ENCODE data around the gene YBX3.

Gene YBX3

DNA sequence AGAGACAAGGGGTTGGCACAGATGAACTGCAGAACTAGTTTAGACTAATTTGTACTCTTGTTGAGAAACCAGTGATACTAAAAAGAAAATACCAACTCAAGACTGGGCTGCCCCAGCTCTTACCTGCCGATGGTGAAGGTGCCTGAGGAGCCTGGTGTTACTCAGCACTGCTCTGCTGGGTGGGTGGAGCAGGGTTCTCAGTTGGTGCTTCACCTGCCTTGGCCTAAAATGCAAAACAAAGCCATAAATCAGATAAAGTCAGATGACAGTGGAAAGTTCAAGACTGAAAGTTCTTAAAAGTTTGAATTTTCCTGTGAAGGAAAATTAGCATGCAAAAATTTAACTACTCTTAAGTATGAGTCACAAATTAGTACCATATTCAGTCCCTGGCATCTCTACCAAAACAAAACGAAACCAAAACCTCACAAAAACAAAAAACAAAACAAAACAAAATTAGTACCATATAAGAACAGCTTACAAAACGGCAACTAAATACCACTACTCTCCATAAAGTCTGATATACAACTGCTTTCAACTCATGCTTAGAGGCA is 21.9 kb downstream of the YBX3 start:
- no peak for ATAC-seq
- TF ChIP-seq ZC3H10 (CRISPR knock-in tag; IDR thresholded peaks at IDR 0.05) = no peak
- TF ChIP-seq, protein P1, sequence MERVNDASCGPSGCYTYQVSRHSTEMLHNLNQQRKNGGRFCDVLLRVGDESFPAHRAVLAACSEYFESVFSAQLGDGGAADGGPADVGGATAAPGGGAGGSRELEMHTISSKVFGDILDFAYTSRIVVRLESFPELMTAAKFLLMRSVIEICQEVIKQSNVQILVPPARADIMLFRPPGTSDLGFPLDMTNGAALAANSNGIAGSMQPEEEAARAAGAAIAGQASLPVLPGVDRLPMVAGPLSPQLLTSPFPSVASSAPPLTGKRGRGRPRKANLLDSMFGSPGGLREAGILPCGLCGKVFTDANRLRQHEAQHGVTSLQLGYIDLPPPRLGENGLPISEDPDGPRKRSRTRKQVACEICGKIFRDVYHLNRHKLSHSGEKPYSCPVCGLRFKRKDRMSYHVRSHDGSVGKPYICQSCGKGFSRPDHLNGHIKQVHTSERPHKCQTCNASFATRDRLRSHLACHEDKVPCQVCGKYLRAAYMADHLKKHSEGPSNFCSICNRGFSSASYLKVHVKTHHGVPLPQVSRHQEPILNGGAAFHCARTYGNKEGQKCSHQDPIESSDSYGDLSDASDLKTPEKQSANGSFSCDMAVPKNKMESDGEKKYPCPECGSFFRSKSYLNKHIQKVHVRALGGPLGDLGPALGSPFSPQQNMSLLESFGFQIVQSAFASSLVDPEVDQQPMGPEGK (CRISPR knock-in tag; IDR thresholded peaks at IDR 0.05; ENCODE audit: borderline replicate concordance) = no peak
- no peak for TF ChIP-seq ESRRG (CRISPR knock-in tag; IDR thresholded peaks at IDR 0.05)
- no peak for TF ChIP-seq ISL1 (CRISPR knock-in tag; IDR thresholded peaks at IDR 0.05)
- TF ChIP-seq ZFP30 (CRISPR knock-in tag; IDR thresholded peaks at IDR 0.05) = no peak
- TF ChIP-seq, protein P2, sequence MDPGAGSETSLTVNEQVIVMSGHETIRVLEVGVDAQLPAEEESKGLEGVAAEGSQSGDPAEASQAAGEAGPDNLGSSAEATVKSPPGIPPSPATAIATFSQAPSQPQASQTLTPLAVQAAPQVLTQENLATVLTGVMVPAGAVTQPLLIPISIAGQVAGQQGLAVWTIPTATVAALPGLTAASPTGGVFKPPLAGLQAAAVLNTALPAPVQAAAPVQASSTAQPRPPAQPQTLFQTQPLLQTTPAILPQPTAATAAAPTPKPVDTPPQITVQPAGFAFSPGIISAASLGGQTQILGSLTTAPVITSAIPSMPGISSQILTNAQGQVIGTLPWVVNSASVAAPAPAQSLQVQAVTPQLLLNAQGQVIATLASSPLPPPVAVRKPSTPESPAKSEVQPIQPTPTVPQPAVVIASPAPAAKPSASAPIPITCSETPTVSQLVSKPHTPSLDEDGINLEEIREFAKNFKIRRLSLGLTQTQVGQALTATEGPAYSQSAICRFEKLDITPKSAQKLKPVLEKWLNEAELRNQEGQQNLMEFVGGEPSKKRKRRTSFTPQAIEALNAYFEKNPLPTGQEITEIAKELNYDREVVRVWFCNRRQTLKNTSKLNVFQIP (CRISPR knock-in tag; IDR thresholded peaks at IDR 0.05; ENCODE audit: borderline replicate concordance, low read depth) = no peak
- no peak for TF ChIP-seq PPARA (CRISPR knock-in tag; IDR thresholded peaks at IDR 0.05; ENCODE audit: borderline replicate concordance)
- no peak for TF ChIP-seq RARB (CRISPR knock-in tag; IDR thresholded peaks at IDR 0.05)
- no peak for TF ChIP-seq ARNTL (CRISPR knock-in tag; IDR thresholded peaks at IDR 0.05; ENCODE audit: borderline replicate concordance, low read depth)
- TF ChIP-seq ZFP3 (CRISPR knock-in tag; IDR thresholded peaks at IDR 0.05) = no peak
- no peak for TF ChIP-seq SNAI2 (CRISPR knock-in tag; IDR thresholded peaks at IDR 0.05)
- TF ChIP-seq ZNF8 (CRISPR knock-in tag; IDR thresholded peaks at IDR 0.05) = no peak
- TF ChIP-seq BACH2 (CRISPR knock-in tag; IDR thresholded peaks at IDR 0.05; ENCODE audit: borderline replicate concordance) = no peak
- TF ChIP-seq, protein P3, sequence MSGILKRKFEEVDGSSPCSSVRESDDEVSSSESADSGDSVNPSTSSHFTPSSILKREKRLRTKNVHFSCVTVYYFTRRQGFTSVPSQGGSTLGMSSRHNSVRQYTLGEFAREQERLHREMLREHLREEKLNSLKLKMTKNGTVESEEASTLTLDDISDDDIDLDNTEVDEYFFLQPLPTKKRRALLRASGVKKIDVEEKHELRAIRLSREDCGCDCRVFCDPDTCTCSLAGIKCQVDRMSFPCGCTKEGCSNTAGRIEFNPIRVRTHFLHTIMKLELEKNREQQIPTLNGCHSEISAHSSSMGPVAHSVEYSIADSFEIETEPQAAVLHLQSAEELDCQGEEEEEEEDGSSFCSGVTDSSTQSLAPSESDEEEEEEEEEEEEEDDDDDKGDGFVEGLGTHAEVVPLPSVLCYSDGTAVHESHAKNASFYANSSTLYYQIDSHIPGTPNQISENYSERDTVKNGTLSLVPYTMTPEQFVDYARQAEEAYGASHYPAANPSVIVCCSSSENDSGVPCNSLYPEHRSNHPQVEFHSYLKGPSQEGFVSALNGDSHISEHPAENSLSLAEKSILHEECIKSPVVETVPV (CRISPR knock-in tag; IDR thresholded peaks at IDR 0.05) = no peak
- TF ChIP-seq, protein P4, sequence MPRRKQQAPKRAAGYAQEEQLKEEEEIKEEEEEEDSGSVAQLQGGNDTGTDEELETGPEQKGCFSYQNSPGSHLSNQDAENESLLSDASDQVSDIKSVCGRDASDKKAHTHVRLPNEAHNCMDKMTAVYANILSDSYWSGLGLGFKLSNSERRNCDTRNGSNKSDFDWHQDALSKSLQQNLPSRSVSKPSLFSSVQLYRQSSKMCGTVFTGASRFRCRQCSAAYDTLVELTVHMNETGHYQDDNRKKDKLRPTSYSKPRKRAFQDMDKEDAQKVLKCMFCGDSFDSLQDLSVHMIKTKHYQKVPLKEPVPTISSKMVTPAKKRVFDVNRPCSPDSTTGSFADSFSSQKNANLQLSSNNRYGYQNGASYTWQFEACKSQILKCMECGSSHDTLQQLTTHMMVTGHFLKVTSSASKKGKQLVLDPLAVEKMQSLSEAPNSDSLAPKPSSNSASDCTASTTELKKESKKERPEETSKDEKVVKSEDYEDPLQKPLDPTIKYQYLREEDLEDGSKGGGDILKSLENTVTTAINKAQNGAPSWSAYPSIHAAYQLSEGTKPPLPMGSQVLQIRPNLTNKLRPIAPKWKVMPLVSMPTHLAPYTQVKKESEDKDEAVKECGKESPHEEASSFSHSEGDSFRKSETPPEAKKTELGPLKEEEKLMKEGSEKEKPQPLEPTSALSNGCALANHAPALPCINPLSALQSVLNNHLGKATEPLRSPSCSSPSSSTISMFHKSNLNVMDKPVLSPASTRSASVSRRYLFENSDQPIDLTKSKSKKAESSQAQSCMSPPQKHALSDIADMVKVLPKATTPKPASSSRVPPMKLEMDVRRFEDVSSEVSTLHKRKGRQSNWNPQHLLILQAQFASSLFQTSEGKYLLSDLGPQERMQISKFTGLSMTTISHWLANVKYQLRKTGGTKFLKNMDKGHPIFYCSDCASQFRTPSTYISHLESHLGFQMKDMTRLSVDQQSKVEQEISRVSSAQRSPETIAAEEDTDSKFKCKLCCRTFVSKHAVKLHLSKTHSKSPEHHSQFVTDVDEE (CRISPR knock-in tag; IDR thresholded peaks at IDR 0.05) = no peak
- TF ChIP-seq GLIS3 (CRISPR knock-in tag; IDR thresholded peaks at IDR 0.05) = no peak

DNA sequence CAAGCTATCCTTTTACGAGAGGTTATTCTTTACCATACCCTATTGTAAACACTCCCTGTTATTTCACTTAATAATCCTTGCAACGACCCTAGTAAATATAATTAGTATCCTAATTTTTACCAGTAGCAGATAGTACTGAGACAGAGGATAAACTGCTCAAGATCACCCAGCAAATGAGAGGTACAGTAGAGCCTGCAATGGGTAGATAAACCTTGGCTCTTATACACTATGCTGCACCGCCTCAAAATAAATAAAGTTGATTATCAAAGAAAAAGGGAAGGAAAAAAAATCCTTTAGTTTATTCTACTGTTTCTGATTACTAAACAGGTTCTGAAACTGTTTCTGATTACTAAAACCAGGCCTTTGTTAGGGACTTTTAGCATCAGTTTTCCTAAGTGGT is 22.5 kb downstream of the YBX3 start:
- TF ChIP-seq ISL1 (CRISPR knock-in tag; IDR thresholded peaks at IDR 0.05) = no peak
- no peak for TF ChIP-seq TCF4 (CRISPR knock-in tag; IDR thresholded peaks at IDR 0.05; ENCODE audit: borderline replicate concordance)
- no peak for ATAC-seq

DNA sequence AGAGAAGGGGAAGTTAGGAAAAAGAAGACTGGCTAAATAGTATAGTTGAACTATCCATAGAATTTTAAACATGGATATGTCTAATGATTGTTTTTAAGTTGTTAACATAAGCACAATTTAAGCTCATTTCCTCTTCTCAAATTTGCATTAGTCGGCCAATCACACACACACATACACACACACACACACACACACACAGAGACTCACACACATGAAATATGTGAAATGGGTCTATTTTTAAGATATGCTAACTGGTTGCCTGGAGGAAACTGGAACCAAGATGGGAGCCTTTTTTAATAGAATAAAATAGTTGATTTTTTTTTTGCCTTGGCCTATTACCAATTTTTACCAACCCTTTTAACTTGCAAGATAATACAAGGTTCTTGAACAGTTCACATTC is 25.3 kb downstream of the YBX3 start:
- ATAC-seq = no peak
- TF ChIP-seq ESRRG (CRISPR knock-in tag; IDR thresholded peaks at IDR 0.05) (no peak), OSR1 (CRISPR knock-in tag; IDR thresholded peaks at IDR 0.05) (no peak), TCF4 (CRISPR knock-in tag; IDR thresholded peaks at IDR 0.05; ENCODE audit: borderline replicate concordance) (no peak), ZFP30 (CRISPR knock-in tag; IDR thresholded peaks at IDR 0.05) (no peak), ZNF70 (CRISPR knock-in tag; IDR thresholded peaks at IDR 0.05) (no peak)

DNA sequence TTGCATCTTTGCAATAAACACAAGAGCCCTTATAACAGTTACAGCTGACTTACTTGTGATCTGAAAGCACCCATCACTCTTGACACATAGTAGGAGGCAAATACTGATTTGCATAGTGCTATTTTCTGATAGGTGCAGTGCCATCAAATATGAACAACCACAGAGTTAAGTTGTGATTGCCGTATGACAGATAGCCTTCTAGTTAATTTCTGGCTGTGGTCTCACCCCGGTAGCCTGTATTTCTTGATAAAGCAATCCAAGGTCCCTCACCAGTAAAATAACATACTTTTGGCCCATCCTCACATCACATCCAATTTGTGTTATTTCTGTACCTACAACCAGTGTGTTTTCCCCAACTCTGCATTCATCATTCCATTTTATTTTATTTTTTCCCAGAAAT is 26.0 kb downstream of the YBX3 start:
- ATAC-seq = no peak
- TF ChIP-seq, protein P4 (CRISPR knock-in tag; IDR thresholded peaks at IDR 0.05) = no peak
- TF ChIP-seq ISL1 (CRISPR knock-in tag; IDR thresholded peaks at IDR 0.05) (no peak), TCF4 (CRISPR knock-in tag; IDR thresholded peaks at IDR 0.05; ENCODE audit: borderline replicate concordance) (no peak), GLIS3 (CRISPR knock-in tag; IDR thresholded peaks at IDR 0.05) (no peak), ZNF8 (CRISPR knock-in tag; IDR thresholded peaks at IDR 0.05) (no peak), PPARA (CRISPR knock-in tag; IDR thresholded peaks at IDR 0.05; ENCODE audit: borderline replicate concordance) (no peak), CSDC2 (CRISPR knock-in tag; IDR thresholded peaks at IDR 0.05) (no peak), BACH2 (CRISPR knock-in tag; IDR thresholded peaks at IDR 0.05; ENCODE audit: borderline replicate concordance) (no peak)
- TF ChIP-seq, protein P2 (CRISPR knock-in tag; IDR thresholded peaks at IDR 0.05; ENCODE audit: borderline replicate concordance, low read depth) = no peak
